Nephron progenitor cell (in vitro differentiated cells): ENCODE results near the gene CDH11.

ENCODE experiments used
- DNase-seq: peaks from one replicate; pipeline ENCODE4 v3.0.0; 2021
- H3K27ac Mint-ChIP-seq: 2 replicates; pipeline ENCODE4 v1.8.0; 2021; ENCODE audit warnings: mild to moderate bottlenecking, moderate library complexity, mixed read lengths
- H3K27me3 Mint-ChIP-seq: 2 replicates; pipeline ENCODE4 v1.8.0; 2021; ENCODE audit warnings: mild to moderate bottlenecking, low read depth, mixed read lengths; ENCODE audit not compliant: poor library complexity
- H3K36me3 Mint-ChIP-seq: 2 replicates; pipeline ENCODE4 v1.8.0; 2021; ENCODE audit warnings: low read depth, mixed read lengths
- H3K4me1 Mint-ChIP-seq: 2 replicates; pipeline ENCODE4 v1.8.0; 2021; ENCODE audit warnings: mixed read lengths
- H3K4me3 Mint-ChIP-seq: 2 replicates; pipeline ENCODE4 v1.8.0; 2021; ENCODE audit warnings: mild to moderate bottlenecking, moderate library complexity, mixed read lengths
- H3K9me3 Mint-ChIP-seq: 2 replicates; pipeline ENCODE4 v1.8.0; 2021; ENCODE audit warnings: mild to moderate bottlenecking, moderate library complexity, mixed read lengths
- CTCF ChIP-seq: fragments of 200-600 bp; sonication (generic); IDR thresholded peaks from 2 replicates; pipeline ENCODE4 v1.5.0; 2021; ENCODE audit warnings: antibody characterized with exemption

CDH11 gene

GRCh38 chr16:65114527-65114926 is 7.3 kb downstream of the CDH11 start:
- H3K27me3 Mint-ChIP-seq, result no peaks in the 10 kb centered on the region
- peak overlapping the region; percentile 73 for H3K27ac Mint-ChIP-seq
- H3K4me1 Mint-ChIP-seq, result peaks cover 87% of the 10 kb centered on the region
- no peak for DNase-seq
- TF ChIP-seq CTCF, result no peak
- no peak overlapping the region for H3K4me3 Mint-ChIP-seq
- peaks cover 45% of the 10 kb centered on the region for H3K36me3 Mint-ChIP-seq
- H3K9me3 Mint-ChIP-seq, result no peaks in the 10 kb centered on the region

GRCh38 chr16:65113441-65113840 is 8.4 kb downstream of the CDH11 start:
- H3K27ac Mint-ChIP-seq, result no peak overlapping the region
- no peaks in the 10 kb centered on the region for H3K27me3 Mint-ChIP-seq
- peaks cover 76% of the 10 kb centered on the region for H3K4me1 Mint-ChIP-seq
- no peak for TF ChIP-seq CTCF
- H3K4me3 Mint-ChIP-seq, result no peak overlapping the region
- H3K36me3 Mint-ChIP-seq, result peaks cover 45% of the 10 kb centered on the region
- DNase-seq, result no peak
- no peaks in the 10 kb centered on the region for H3K9me3 Mint-ChIP-seq

- no peak for DNase-seq
- Mint-ChIP-seq H3K4me3 (peak overlapping the region; percentile 35), H3K4me1 (peaks cover 71% of the 10 kb centered on the region), H3K36me3 (peaks cover 64% of the 10 kb centered on the region), H3K9me3 (no peaks in the 10 kb centered on the region), H3K27me3 (no peaks in the 10 kb centered on the region), H3K27ac (peak overlapping the region; percentile 79)
- no peak for TF ChIP-seq CTCF
Measured at GRCh38 chr16:65111306-65111705, 10.6 kb downstream of the CDH11 start.

GRCh38 chr16:65106757-65107156 is 15.1 kb downstream of the CDH11 start:
- no peak for DNase-seq
- Mint-ChIP-seq H3K4me3 (no peak overlapping the region), H3K36me3 (peaks cover 76% of the 10 kb centered on the region), H3K9me3 (no peaks in the 10 kb centered on the region), H3K27me3 (no peaks in the 10 kb centered on the region), H3K4me1 (peaks cover 59% of the 10 kb centered on the region), H3K27ac (no peak overlapping the region)
- TF ChIP-seq CTCF, result no peak

- Mint-ChIP-seq H3K27ac (peak overlapping the region; percentile 90), H3K4me1 (peaks cover 50% of the 10 kb centered on the region), H3K27me3 (no peaks in the 10 kb centered on the region), H3K9me3 (no peaks in the 10 kb centered on the region), H3K36me3 (peaks cover 77% of the 10 kb centered on the region), H3K4me3 (no peak overlapping the region)
- TF ChIP-seq CTCF, result no peak
- DNase-seq, result no peak
Measured at GRCh38 chr16:65105171-65105570, 16.7 kb downstream of the CDH11 start.

GRCh38 chr16:65104471-65104870 is 17.4 kb downstream of the CDH11 start:
- no peaks in the 10 kb centered on the region for H3K27me3 Mint-ChIP-seq
- no peak for DNase-seq
- no peak overlapping the region for H3K4me3 Mint-ChIP-seq
- no peaks in the 10 kb centered on the region for H3K9me3 Mint-ChIP-seq
- peaks cover 79% of the 10 kb centered on the region for H3K36me3 Mint-ChIP-seq
- no peak for TF ChIP-seq CTCF
- H3K4me1 Mint-ChIP-seq, result peaks cover 53% of the 10 kb centered on the region
- no peak overlapping the region for H3K27ac Mint-ChIP-seq
